Bronchial epithelial cell (primary cell): Measurements from ENCODE around the gene BMPR1B. TPM values are rescaled to one million over a fixed set of nuclear protein-coding genes. Genes with fewer than 3 reads are reported as not detected.
A peak's percentile ranks its signal among the peaks of the same experiment; 100 is the strongest.

Experiments
- DNase-seq: peaks from one replicate; pipeline ENCODE4 v3.0.0-alpha.2; 2010; ENCODE audit warnings: low read depth
- FAIRE-seq: peaks from 2 replicates; lab custom pipeline; 2011; peaks lifted over from hg19 to GRCh38; lab: Jason Lieb, UNC
- H3K27me3 ChIP-seq: 2 replicates; pipeline ENCODE4 v1.5.1; 2011; ENCODE audit warnings: low read length; ENCODE audit not compliant: control insufficient read depth, insufficient read depth
- H3K36me3 ChIP-seq: 2 replicates; pipeline ENCODE4 v1.5.1; 2011; ENCODE audit warnings: low read length; ENCODE audit not compliant: control insufficient read depth, insufficient read depth
- H3K4me3 ChIP-seq: 2 replicates; pipeline ENCODE4 v1.5.1; 2011; ENCODE audit warnings: mild to moderate bottlenecking, low read depth, low read length, control low read depth
- total RNA-seq: library from RNA; depleted of rRNA; stranded (reverse); fragments of >200 nt; gene quantifications from 2 replicates; pipeline ENCODE4 v1.2.1, GENCODE V29; 2014
- TF ChIP-seq, protein P1 (sequence below): IDR thresholded peaks from 2 replicates; pipeline ENCODE4 v1.5.1; 2011; ENCODE audit warnings: mild to moderate bottlenecking, moderate library complexity, low read length, control low read depth, inconsistent platforms; ENCODE audit not compliant: insufficient read depth, severe bottlenecking

Gene BMPR1B
- total RNA-seq, 1 donor from 2014 or later, result 15.3 TPM

GRCh38 chr4:95014068-95014467, 256.3 kb downstream of the BMPR1B start:
- DNase-seq (no peak), FAIRE-seq (no peak)
- Histone ChIP-seq H3K4me3 (no peak overlapping the region), H3K36me3 (no peaks in the 10 kb centered on the region), H3K27me3 (no peaks in the 10 kb centered on the region)
- TF ChIP-seq, protein P1, sequence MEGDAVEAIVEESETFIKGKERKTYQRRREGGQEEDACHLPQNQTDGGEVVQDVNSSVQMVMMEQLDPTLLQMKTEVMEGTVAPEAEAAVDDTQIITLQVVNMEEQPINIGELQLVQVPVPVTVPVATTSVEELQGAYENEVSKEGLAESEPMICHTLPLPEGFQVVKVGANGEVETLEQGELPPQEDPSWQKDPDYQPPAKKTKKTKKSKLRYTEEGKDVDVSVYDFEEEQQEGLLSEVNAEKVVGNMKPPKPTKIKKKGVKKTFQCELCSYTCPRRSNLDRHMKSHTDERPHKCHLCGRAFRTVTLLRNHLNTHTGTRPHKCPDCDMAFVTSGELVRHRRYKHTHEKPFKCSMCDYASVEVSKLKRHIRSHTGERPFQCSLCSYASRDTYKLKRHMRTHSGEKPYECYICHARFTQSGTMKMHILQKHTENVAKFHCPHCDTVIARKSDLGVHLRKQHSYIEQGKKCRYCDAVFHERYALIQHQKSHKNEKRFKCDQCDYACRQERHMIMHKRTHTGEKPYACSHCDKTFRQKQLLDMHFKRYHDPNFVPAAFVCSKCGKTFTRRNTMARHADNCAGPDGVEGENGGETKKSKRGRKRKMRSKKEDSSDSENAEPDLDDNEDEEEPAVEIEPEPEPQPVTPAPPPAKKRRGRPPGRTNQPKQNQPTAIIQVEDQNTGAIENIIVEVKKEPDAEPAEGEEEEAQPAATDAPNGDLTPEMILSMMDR, result no peak

- DNase-seq (no peak), FAIRE-seq (no peak)
- Histone ChIP-seq H3K27me3 (no peaks in the 10 kb centered on the region), H3K4me3 (no peak overlapping the region), H3K36me3 (no peaks in the 10 kb centered on the region)
- TF ChIP-seq, protein P1, result no peak
Measured at GRCh38 chr4:95017305-95018064, 259.7 kb downstream of the BMPR1B start.

GRCh38 chr4:95018785-95019184, 261.0 kb downstream of the BMPR1B start:
- TF ChIP-seq, protein P1, result no peak
- no peak for FAIRE-seq

GRCh38 chr4:95020521-95020920, 262.8 kb downstream of the BMPR1B start:
- Histone ChIP-seq H3K27me3 (no peaks in the 10 kb centered on the region), H3K4me3 (no peak overlapping the region), H3K36me3 (no peaks in the 10 kb centered on the region)
- no peak for DNase-seq
- FAIRE-seq, result no peak
- TF ChIP-seq, protein P1, result no peak

More at GRCh38 chr4:95018785-95019184, 261.0 kb downstream of the BMPR1B start:
- no peaks in the 10 kb centered on the region for H3K27me3 ChIP-seq
- no peak overlapping the region for H3K4me3 ChIP-seq
- H3K36me3 ChIP-seq, result no peaks in the 10 kb centered on the region
- no peak for DNase-seq

DNA sequence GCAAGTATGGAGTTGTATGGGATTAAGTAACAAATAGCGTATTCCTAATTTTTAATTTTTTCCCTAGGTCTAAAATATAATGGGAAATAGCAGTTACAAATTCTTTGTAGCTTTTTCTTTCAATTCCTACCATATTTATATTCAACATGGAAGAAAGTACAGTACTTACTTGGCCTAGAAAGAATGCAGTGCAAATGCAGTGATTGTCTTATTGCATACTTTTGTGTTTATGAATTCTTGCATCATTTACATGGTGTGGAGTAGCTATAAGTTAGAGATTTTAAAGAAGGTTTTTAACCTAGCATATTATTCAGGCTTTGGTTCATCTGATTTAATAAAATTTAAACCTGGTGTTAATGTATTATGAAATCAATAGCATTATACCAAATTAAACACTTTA, 263.3 kb downstream of the BMPR1B start:
- FAIRE-seq, result no peak
- no peak for DNase-seq
- Histone ChIP-seq H3K4me3 (no peak overlapping the region), H3K27me3 (no peaks in the 10 kb centered on the region), H3K36me3 (no peaks in the 10 kb centered on the region)
- TF ChIP-seq, protein P1, result no peak

DNA sequence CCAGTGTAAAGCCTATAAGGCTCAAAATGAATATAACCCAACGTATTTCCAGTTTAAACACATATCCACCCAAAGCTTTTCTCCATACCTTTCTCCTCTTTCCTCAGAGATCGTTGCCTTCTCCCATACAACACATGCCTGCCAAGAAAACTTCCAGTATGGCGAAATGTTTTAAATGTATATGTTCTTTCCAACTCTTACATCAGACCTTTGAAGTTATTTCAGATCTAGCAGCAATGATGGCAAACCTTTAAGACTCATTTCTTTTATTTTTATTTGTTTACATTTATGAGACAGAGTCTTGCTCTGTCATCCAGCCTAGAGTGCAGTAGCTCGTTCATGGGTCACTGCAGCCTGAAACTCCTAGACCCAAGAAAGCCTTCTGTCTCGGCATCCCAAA, 265.4 kb downstream of the BMPR1B start:
- peak; percentile 31 for DNase-seq
- H3K27me3 ChIP-seq, result no peaks in the 10 kb centered on the region

More for the DNA sequence above, 265.4 kb downstream of the BMPR1B start:
- Histone ChIP-seq H3K4me3 (no peak overlapping the region), H3K36me3 (no peaks in the 10 kb centered on the region)
- no peak for FAIRE-seq
- TF ChIP-seq, protein P1, result no peak
